Myocyte (in vitro differentiated cells): Measurements from ENCODE around the gene CHID1. TPM values are rescaled to one million over a fixed set of nuclear protein-coding genes. Genes with fewer than 3 reads are reported as not detected.
A peak's percentile ranks its signal among the peaks of the same experiment; 100 is the strongest.

ENCODE experiments used
- DNase-seq: peaks from one replicate; pipeline ENCODE4 v3.0.0-alpha.2; 2012; ENCODE audit warnings: low read depth
- total RNA-seq: library from RNA; depleted of rRNA; stranded (reverse); fragments of >200 nt; gene quantifications from 2 replicates; pipeline ENCODE4 v1.2.3, GENCODE V29; 2014

Gene CHID1
- total RNA-seq, 1 donor from 2014 or later = 50.7 TPM

DNA sequence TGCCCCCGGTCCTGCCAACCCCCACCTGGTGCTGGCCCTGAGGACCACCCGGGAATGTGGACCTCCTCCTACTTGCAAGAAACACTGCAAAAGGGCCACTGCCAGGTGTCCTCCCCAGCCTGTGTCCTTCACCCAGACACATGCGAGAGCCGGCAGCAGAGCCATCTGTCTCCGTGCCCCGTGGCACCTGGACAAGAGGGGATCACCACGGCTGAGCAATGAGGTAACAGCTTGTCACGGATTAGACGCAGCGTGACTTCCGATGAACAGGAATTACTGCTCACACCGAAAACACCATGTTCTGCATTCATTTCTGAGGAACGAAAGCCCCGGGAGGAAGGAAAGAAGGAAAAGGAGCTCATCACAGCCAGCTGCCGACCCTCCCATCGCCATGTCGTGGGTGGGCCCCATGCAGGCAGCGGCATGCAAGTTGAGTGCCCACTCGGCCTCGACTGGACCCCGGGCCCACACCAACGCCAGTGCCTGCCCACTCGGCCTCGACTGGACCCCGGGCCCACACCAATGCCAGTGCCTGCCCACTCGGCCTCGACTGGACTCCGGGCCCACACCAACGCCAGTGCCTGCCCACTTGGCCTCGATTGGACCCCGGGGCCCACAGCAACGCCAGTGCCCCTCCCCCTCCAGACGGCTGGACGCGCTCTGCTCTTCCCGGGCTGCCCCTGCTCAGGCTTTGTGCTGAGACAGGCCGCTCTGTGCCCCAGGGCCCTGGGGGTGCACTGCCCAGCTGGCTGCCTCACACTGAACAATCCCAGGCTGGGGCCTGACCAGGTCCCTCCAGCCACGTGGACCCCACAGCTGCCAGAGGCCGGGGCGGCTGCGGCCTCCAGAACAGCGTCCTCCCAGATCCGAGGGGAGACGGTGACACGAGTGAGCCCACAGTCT is 22.0 kb downstream of the CHID1 start:
- DNase-seq = no peak

DNA sequence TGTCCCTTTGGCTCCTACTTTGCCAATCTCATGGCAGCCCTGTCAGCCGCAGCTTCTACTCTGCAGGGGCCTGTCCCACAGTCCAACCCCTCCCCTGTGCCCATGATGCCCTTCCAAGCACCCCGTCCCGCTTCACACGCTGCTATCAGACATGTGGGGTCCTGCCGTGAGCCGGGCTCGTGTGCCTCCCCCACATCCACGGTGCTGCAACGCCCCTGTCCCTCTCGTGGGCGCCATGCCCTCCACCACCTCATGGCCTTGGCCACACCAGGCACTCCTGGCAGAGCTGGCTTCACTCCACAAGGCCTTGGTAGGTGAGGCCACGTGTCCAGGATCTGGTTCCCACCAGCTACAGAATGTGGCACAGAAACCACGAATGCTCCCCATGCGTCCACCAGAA is 23.0 kb downstream of the CHID1 start:
- DNase-seq = no peak

DNA sequence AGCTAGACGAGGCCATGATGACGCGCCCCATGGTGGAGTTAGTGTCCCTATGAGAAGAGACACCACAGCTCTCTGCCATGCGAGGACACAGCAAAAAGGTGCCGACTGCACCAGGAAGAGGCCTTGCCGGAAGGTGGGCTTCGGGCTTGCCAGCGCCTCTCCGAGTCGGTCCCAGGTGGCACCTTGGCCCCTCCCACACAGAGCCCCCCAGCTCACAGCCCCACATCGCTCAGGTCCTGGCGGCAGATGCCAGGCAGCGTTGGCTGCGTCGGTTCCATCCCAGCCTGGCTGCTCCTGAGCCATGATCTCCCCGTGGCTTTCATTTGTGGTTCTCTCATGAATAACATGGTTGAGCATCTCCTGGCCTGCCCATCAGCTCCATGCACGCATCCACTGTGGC is 24.0 kb downstream of the CHID1 start:
- no peak for DNase-seq

DNA sequence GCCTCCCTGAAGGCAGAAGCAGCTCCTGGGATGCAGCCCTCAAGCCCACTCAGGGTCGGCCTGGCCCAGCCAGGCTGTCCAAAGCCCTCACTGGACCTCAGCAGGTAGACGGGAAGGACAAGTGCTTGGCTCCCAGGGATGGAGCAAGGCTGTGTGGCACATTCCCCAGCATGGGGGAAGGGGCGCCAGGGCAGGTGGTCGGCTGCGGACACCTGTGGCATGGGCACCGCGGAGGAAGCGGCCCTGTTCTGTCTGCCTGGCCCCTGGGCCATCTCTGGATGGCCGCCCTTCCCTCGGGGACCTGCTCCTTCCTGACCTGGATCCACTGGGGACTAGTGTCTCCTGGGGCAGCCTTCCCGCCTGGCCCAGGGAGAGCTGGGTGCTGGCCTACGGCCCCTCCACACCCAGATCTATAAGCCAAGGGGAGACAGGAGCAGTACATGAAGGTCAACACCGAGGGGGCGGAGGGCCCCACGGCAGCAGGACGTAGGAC is 26.0 kb downstream of the CHID1 start:
- no peak for DNase-seq

DNA sequence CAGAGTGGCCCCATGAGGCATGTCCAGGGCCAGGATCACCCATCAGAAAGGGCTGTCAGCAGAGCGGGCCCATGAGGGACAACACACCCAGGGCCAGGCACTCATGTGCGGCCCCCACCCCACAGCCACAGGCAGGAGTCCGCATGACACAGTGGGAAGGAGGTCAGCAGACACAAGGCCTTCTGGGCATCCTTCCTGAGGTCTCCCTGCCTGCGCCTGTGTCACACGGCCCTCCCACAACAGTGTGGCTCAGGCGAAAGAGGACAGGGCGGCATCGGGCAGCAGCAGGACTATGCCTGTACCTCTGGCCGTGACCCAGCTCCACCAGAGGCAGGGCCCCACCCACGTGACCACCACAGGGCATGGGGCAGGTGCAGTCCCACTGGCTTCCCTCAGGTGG is 27.1 kb downstream of the CHID1 start:
- no peak for DNase-seq

DNA sequence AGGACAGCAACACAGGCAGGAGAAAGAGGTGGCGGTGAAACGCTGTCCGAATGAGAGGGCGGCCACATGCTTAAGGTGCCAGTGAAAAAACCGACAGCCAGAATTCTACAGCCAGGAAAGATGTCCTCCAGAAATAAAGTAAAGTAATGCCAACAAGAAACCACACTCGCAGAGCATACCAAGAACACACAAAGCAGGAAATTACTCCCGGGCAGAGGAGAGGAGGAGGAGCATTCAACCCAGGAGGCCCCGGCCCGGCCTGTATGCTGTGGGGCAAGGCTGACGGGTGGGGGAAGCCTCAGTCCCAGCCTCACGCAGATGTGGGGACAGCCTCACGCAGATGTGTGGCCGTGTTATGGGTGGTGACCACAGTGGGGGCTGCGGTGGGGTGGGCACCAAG is 28.0 kb downstream of the CHID1 start:
- no peak for DNase-seq

DNA sequence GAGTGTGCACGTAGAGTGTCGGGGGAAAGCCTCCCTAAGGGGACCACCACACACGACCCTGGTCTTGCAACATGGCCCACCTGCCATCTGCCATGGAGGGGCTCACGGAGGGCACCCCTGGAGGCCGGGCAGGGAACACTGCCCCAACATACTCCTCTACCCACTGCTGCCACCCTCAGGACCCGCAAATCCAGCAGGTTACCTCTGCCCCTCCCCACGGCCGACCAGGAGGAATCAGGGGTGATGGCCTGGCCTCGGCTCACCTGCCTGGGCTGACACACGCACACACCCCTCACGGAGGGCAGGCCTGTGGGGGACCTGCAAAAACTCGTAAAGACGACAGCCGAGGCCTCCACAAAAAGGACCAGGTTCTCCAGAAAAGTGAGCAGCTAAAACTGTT is 30.2 kb downstream of the CHID1 start:
- DNase-seq = no peak

DNA sequence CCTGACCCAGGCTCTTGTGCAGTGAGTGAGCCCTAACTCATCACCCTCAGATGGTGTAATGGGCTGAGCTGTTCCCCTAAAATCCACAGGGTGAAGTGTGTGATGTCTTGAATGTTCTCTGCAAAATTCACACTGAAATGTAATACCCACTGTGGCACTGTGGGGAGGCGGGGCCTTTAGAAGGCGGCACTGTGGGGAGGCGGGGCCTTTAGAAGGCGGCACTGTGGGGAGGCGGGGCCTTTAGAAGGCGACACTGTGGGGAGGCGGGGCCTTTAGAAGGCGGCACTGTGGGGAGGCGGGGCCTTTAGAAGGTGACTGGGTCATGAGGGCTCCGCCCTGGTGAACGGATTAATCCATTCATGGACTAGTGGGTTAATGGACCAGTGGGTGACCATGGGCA is 33.0 kb downstream of the CHID1 start:
- DNase-seq = no peak

DNA sequence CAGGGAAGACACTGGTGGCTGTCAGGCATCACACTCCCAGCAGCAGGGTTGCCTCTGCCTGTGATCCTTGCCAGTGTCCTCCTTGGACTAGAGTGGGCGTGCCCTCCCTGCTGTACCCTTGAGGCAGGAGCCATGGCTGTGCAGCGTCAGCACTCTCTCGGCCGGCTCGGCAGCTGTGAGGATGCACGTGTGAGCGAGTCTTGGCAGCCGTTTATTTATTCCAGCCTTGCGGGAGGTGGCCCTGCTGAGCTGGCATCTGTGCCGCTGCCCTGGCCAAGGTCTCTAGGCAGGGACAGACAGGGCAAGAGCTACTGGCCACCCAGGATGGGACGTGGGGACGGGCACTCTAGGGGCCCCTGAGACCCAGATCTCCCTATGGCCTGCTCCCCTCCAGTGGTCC is 34.1 kb downstream of the CHID1 start:
- DNase-seq = peak; percentile 79

DNA sequence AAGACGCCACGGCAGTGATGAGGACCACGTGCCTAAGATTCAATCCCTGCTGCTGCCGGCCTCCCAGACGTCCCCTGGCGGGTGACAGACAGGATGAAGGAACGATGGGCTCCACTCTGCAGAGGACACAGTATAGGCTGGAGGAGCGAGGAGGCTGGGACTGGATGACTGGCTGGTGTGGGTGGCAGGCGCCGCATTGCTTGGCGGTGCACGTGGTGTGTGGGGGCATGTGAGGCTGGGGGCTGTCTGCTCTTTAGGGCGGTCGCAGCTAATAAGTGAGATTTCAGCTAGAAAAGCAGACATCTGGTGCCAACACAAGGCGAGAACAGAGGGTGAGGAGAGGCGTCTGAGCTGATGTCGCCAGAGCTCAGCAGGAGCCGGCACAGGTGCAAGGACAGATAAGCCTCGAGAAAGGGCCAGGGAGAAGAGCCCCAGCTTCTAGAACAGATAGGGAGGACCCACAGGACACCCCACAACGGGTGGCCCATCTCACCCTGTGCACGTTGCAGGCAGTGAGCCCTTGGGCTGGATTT is 34.8 kb downstream of the CHID1 start:
- no peak for DNase-seq

DNA sequence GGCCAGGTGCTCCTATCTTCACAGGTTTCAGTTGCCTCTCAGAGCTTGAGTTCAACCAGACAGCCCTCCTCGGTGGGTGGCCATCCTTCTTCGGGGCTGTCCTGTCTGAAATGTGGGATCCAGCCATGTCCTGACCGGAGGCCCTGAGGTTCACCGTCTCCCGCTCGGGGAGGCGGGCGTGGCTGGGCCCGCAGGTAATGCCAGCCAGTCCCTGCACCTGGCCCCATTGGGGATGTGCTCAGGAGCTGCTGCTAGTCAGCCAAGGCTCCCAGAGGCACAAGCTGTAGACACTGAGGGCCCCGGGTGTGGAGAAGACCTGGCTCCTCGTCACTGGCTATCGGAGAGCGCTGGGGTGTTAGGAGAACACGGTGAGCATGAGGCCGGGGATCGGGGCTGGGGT is 35.4 kb downstream of the CHID1 start:
- no peak for DNase-seq

DNA sequence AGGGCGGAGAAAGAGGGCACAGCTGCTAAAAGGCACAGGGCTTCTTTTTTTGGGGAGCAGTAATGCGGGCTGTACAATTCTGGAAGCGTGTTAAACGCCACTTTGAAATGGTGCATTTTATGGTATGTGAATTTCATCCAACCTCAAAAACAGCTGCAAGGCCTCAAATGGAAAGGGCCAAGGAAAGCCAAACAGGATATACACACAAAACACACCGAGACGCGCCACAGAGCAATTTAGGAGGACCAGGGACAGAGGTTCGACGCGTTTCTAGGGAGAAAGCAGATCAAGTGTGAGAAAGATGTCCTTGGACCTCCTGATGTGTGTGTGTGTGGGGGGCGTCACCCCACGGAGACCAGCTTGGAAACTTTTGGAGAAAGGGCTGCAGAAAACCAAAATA is 36.9 kb downstream of the CHID1 start:
- no peak for DNase-seq

DNA sequence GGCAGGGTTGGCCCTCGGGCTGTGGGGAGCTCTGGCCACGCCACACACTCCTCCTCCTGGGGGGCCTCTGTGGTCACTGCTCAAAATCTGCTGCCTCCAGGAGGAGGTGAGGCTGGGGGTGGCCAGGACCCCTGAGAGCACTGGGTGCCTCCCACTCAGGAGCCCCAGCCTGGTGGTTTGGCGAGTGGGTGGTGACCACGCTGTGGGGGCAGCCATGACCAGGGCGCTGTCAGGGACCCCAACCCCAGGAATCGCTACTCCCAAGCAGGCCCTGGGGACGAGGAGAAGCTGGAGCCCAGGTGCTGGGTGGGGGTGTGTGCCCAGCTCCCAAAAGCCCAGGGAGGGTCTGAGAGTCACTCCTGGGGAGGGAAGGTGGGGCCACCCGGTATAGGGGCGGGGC is 37.8 kb downstream of the CHID1 start:
- DNase-seq = no peak

DNA sequence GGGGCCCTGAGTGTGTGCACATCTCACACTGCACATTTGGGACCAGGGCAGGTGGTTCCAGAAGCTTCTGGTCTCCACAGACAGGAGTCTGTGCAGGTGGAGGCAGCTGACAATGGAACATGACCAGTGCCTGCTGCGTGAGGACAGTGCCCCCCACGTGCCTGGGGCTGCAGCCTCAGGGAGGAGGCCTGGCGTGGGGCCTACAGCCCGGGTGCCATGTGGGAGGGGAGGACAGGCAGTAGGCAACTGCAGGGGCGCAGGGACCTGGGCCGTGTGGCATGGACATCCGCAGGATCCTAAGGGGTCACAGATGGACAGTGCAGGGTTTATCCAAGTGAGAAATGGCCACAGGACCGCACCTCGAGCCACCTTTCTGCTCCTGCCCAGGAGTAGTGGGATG is 39.1 kb downstream of the CHID1 start:
- no peak for DNase-seq

DNA sequence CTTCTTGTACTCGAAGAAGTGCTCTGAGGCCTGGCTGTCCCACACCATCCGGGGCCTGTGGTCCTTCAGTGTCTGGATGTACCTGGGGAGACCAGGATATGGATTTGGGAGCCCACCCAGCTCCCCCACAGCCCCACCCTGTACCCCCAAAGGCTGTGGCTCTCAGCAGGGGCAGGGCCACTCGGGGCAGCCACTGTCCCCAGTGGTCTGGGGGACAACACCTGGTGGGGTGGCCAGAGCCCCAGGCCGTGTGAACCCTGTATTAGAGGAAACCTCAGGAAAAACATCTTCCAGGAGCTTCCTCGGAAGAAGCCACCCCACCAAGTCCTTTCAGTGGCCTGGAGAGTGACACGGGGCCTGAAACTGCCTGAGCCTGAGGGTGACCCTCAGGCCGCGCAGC is 40.2 kb downstream of the CHID1 start:
- DNase-seq = no peak

DNA sequence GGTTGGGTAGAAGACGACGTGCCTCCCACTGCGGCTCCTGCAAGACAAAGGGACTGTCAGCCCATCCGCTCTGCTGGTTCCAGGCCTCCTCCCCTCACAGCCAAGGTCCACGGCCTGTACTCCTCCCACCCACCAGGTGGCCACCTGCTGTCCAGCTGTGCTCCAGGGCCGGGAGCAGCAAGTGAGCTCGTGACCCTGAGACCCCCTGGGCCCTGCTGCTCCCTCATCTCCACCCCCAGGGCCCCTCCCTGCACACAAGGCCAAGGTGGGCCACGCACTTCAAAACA is 40.5 kb downstream of the CHID1 start:
- no peak for DNase-seq

DNA sequence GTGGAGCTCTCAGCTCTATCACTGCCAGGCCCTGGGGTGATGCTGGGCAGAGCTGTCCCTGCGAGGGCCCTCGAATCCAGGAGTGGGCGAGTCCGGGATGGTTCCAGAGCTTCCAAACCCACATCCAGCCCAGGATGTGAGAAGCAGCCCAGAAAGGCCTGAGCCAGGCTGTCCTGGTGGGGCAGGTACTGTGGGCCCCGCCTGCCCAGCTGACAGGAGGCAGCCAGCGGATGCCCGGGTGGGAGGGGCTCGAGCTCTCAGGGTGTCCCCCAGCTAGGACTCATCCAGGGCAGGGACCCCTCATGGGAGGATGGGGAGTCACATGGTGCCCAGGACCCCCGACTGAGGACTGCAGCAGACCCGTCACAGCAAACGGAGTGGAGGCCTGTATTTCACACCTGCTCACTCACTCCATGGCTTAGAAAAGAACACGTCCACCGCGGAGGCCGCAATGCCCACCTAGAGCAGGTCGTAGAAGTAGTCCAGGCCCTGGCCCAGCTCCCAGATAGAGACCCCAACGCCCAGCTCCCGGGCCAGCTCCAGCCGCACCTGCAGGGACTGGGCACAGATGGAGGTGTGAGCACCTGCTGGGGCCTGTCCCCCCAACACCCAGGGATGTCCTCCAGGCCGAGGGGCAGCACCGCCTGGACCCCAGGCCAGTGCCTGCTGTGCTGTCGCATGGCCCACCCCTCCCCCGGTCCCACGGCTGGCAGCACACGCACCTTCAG is 41.0 kb downstream of the CHID1 start:
- no peak for DNase-seq

DNA sequence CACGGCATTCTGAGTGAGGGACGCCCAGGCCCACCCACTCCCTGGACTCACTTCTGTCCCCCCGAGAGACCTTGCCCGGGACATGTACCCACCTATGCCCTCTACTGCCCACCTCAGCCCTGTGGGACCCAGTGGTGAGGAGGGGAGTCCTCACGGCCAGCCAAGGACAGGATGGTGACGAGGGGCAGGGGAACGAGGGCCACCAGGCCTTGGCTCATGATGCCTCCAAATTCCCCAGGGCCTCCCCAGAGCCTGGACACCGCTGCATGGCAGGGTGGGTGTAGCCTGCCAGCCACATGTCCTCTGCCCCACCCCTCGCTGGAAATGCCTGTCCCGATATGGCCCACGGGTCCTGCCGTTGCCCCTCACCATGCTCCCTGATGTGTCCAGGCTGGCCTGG is 41.8 kb downstream of the CHID1 start:
- DNase-seq = no peak

DNA sequence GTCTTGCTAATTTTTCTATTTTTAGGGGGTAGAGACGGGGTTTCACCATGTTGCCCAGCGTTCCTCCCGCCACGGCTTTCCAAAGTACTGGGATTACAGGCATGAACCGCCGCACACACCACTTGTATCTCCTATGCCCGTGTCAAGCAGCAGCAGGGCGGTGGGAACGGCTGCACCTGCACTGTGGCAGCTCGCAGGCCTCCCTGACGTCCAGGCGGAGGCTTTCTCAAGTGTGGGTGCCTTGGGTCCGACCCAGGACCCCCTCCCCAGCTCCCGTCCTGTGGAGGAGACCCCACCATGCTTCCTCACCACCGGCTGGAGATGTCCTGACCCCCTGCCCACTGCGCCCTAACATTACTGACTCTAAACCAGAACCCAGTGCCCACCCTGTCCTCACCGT is 42.2 kb downstream of the CHID1 start:
- no peak for DNase-seq

DNA sequence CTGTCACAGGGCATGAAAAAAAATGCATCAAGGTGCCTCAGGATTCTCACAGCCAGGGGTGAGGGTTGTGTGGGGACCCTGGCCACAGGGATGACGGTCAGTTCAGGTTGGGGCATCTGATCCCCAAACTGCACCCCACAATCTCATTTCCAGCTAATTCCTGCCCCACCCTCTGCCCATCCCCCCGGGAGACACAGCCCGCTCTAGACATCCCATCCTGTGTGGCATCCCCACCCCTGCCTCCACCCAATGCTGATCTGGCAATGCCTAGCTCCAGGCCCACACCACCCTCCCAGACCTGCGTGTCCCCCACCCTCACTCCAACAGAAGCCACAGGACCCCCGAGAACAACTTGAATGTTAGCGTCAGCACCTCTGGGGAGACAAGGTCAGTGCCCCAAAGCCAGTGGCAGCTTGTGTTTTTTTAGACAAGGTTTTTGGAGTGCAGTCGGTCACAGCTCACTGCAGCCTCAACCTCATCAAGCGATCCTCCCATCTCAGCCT is 42.7 kb downstream of the CHID1 start:
- DNase-seq = no peak

DNA sequence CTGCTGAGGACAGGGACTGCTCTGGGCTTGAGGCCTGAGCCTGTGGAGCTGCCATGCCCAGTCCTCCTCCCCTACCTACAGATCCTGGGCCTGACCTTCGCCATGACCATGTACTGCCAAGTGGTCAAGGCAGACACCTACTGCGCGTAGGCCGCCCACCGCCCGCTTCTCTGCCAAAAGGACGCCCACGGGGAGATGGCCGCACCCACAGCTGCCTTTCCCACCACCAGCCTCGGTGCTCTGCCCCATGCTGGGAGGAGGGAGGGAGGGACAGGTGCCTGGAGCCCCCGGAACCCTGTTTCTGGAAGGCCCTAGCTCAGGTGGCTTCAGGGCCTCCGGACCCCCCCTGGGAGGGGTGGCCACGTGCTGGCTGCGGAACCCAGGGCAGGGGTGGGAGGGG is 44.1 kb downstream of the CHID1 start:
- no peak for DNase-seq
